Measurements from ENCODE around the gene LOXL3. TPM values are rescaled to one million over a fixed set of nuclear protein-coding genes. Genes with fewer than 3 reads are reported as not detected.

LOXL3 gene
- total and polyA plus RNA-seq, 2 of the 8 experiments (the other 6 are each of a cell fraction or from before 2014, with no cell fraction given), result 22.4 to 27.2 TPM

GRCh38 chr2:74577448-74577847 lies 23.7 kb upstream of the LOXL3 start (continued):
- TF ChIP-seq SP1 (IDR thresholded peaks at IDR 0.05; ENCODE audit: low read depth, low read length) (no peak), E2F6 (IDR thresholded peaks at IDR 0.05) (no peak), FOSL1 (IDR thresholded peaks at IDR 0.05; ENCODE audit: insufficient read depth, low read depth, low read length) (no peak)
